NCI-H2107 (cell line): ENCODE measurements around the gene LLCFC1.

Experiments used
- DNase-seq: peaks from one replicate; lab custom pipeline; 2025; lab: John Stamatoyannopoulos, UW

Gene LLCFC1

DNA sequence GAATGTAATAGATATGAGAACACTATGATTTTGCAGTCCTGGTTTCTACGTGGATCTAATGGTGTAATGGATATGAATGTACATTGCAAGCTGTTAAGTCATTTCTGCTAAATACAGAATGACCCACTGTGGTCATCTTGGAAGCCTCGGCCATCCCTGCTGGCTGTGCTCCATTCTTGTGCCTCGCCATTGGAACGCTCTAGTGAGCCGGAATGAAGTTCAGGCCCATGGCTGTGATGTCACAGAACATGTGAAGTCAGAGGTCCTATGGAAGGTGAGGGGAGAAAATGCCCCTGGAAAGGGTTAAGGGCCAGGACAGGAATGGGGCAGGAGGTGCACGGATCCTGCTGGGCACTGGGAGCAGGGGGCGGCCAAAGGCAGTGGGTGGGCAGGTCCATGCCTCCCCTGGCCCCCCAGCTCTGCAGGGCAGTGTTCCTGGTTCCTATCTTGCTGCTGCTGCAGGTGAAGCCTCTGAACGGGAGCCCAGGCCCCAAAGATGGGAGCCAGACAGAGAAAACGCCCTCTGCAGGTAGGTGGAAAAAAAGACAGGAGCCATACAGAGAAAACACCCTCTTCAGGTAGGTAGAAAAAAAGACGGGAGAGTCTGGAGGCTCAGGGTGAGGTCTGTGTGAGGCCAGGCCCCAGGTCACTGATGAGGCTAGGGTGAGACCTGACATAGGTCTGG lies at the start of gene LLCFC1:
TSS of gene LLCFC1 (plus strand) at position 259 of the 685 bp plus-strand sequence. CDS start at position 397, 138 bp downstream.
- DNase-seq = no peak

DNA sequence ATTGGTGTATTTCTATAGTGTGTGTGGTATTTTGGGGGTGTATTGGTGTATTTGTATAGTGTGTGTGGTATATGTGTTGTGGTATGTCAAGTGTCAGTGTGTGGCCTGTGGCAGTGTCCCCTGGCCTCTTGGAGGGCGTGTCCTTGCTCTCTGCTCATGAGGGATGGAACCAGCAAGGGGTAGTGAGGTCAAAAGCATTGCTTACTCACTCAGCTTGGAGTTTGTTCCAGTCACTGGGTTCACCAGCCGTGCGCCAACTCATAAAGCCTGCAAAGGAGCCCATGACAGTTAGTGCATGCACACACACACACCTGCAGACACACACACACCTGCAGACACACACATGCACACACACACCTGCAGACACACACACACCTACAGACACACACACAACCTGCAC lies 49.5 kb upstream of the LLCFC1 start:
- no peak for DNase-seq

DNA sequence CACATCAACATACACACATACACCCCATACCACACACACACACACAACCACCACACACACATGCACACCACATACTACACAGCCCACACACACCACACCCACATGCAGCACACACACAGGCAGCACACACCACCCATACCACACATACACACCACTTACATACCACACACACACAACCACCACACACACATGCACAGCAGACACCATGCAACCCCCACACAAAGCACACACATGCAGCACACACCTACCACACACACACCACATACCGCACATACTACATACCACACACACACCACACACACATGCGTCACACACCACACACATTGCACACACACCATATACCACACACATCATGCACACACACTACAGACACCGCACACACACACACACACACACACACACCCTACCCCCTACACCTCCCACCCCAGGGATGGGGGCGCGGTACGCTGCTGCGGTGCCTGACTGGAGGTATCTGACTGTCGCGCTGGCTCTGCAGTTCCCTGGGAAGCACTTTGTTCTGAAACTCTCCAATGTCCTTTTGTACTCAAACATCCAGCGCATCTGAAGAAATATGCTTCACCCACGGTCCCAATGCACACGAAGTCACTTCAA lies 48.3 kb upstream of the LLCFC1 start:
- DNase-seq = no peak

- no peak for DNase-seq
Measured at GRCh38 chr7:142891490-142892082, 47.7 kb upstream of the LLCFC1 start.

DNA sequence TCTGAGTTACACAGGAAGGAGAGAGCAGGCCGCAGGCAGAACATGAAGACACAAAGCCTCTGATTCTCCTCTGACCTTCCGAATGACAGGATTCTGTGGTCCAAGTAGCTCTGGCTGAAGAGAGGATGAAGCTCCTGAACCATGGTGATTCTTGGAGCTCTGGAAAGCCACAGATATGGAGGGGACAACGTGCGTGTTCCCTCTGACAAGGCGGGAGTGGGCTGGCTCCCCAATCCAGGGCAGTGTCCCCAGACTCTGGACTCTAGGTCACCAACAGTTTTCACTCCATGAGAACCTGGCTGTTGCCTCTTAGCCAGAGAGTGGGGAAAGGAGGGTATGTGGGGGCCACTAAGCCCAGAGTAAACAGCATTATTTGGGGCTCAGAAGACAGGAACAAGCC lies 46.3 kb upstream of the LLCFC1 start:
- no peak for DNase-seq

DNA sequence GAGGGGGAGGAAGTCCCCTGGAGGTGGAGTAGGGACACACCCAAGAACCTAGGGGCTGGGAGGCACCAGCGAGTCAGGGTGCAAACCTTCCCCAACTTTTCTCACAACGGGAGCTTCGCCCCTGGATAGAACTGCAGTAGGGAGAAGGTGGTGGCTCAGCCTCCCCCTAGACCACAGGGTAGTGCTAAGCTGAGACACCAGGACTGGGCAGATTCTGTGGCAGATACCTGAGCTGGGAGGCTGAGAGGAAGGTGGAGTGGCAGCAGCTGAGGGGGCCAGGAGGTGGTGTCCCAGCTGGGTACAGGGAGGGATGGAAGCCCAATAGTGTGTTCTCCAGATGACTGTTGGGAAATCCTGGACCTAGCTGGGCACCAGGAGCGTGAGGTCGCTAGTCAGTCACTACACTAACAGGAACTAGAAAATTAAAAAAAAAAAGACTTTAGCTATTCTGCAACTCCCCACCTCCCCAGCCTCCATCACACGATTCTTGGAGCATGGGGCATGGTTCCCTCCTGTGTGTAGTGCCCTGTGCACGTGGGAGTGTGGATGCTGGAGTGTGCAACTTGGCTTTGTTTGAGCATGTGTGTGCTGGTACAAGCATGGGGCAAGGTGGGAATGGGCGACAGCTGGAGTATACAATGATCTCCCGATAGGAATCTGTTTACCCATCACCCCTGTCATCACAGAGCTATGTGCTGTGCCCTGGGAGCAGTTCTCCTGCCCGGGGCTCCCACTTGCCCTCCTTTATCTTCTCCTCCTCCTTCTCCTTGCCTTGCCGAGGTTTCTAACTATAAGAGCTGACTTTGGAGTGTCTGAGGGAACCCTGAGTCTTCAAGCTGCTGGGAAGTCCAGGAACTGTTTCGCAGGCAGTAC lies 44.9 kb upstream of the LLCFC1 start:
- DNase-seq = no peak

- no peak for DNase-seq
Measured at GRCh38 chr7:142894985-142895593, 44.2 kb upstream of the LLCFC1 start.

GRCh38 chr7:142896151-142896550 lies 43.1 kb upstream of the LLCFC1 start:
- no peak for DNase-seq

- no peak for DNase-seq
Measured at GRCh38 chr7:142896741-142897379, 42.4 kb upstream of the LLCFC1 start.

- no peak for DNase-seq
Measured at GRCh38 chr7:142897691-142898090, 41.6 kb upstream of the LLCFC1 start.

DNA sequence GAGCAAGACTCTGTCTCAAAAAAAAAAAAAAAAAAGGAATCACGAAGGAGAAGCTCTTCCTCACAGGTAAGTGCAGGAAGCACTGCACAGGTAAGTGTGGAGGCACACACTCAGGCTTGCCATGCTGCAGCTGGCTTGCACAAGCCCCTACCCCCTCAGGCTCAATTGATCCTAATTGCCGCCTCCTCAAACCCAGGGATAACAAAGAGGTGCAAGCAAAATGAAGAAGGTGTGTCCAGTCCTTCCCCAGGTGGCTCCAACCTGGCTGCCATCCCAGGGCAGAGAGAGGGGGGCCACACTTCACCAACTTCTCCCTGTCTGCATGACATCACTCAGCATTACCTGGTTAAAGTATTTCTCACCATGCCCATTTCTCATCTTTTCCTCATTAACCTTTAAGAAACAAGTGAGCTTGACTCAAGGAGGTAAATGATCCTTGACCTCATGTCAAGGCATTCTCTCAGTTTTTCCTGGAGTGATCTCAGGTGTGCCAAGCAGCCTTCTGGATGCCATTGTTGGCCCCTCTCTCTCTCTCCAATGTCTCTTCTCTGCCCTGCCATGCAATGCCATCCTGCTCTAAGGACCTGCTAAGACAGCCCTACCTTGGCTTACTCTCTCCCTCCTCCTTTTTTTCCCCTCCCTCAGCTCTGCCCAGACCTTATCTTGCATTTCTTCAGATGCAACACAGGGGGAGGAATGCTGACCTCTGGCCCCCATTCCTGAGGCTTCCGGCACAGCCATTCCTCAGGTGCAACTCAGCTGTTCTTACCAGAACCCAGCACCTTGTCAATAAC lies 40.7 kb upstream of the LLCFC1 start:
- no peak for DNase-seq

GRCh38 chr7:142899661-142900060 lies 39.6 kb upstream of the LLCFC1 start:
- DNase-seq = no peak

- DNase-seq = no peak
Measured at GRCh38 chr7:142901426-142902259, 37.6 kb upstream of the LLCFC1 start.

GRCh38 chr7:142904128-142904527 lies 35.2 kb upstream of the LLCFC1 start:
- DNase-seq = no peak

DNA sequence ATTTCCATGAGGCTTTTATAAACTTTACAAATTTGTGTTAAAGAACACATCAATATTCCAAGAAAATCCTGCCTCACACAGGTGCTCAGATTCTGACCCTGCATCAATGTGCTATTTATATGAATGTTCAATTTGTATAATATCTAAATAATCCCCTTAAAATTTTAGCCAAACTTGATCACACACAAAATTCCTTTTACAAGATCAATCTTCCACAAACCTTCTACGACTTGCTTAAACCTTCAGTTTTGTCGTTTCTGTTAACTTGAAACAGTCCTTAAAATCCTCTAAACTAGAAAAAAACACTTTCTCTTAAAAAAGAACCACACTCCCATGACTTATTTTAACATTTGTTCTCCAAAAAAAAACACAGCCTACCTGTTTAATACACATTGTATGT lies 33.5 kb upstream of the LLCFC1 start:
- DNase-seq = no peak

- DNase-seq = no peak
Measured at GRCh38 chr7:142906643-142907042, 32.6 kb upstream of the LLCFC1 start.

DNA sequence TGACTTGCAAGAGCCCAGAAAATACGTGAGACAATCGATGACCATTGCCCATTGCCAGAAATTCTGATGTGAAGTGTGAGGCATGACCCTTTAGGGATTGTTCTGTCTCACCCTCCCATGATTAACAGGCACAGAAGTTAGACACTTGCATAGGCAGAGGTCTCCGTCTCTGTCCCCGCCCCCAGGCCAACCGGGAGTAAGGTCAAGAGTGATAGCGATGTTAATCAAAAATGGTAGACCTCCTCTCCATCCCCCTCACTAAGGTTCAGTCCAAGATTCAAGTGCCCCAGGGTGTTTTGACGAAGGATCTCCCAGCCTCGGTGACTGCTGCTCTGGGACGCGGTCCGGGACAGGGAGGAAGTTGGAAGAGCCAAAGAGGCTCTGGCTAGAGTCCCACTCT lies 31.0 kb upstream of the LLCFC1 start:
- no peak for DNase-seq

GRCh38 chr7:142908921-142909890 lies 30.1 kb upstream of the LLCFC1 start:
- no peak for DNase-seq

GRCh38 chr7:142910031-142910433 lies 29.3 kb upstream of the LLCFC1 start:
- DNase-seq = no peak
